GM21381 (cell line): ENCODE data around the gene RREB1.

Experiments used
- ATAC-seq: cut with Tn5 transposase; IDR thresholded peaks from one replicate; pipeline ENCODE4 v1.9.1; 2021; ENCODE audit warnings: mild to moderate bottlenecking, moderate library complexity; ENCODE audit not compliant: unreplicated experiment

The RREB1 gene

GRCh38 chr6:7100072-7100752 is 7.5 kb upstream of the RREB1 start:
- peak; percentile 62 for ATAC-seq

- ATAC-seq, result no peak
These were observed 7.0 kb upstream of the RREB1 start for GRCh38 chr6:7100753-7101081.

- no peak for ATAC-seq
These were observed 6.5 kb upstream of the RREB1 start for GRCh38 chr6:7101290-7101689.

- ATAC-seq, result no peak
These were observed 3.0 kb upstream of the RREB1 start for GRCh38 chr6:7104752-7105151.

- no peak for ATAC-seq
These were observed 1.5 kb upstream of the RREB1 start for GRCh38 chr6:7106215-7106751.

- peak; percentile 23 for ATAC-seq
These were observed 796 bp upstream of the RREB1 start for GRCh38 chr6:7106752-7107577.

GRCh38 chr6:7108196-7108963 is 619 bp downstream of the RREB1 start:
- peak; percentile 9 for ATAC-seq

- ATAC-seq, result no peak
These were observed 1.4 kb downstream of the RREB1 start for GRCh38 chr6:7108964-7109836.

GRCh38 chr6:7110092-7110792 is 2.5 kb downstream of the RREB1 start:
- no peak for ATAC-seq

GRCh38 chr6:7111095-7111690 is 3.4 kb downstream of the RREB1 start:
- no peak for ATAC-seq

- ATAC-seq, result no peak
These were observed 4.4 kb downstream of the RREB1 start for GRCh38 chr6:7112171-7112570.

- ATAC-seq, result peak; percentile 41
These were observed 5.1 kb downstream of the RREB1 start for GRCh38 chr6:7112741-7113313.

GRCh38 chr6:7114744-7115458 is 7.1 kb downstream of the RREB1 start:
- ATAC-seq, result no peak

GRCh38 chr6:7115543-7116231 is 7.9 kb downstream of the RREB1 start:
- no peak for ATAC-seq

- ATAC-seq, result no peak
These were observed 11.6 kb downstream of the RREB1 start for GRCh38 chr6:7119272-7119801.

- no peak for ATAC-seq
These were observed 14.0 kb downstream of the RREB1 start for GRCh38 chr6:7121700-7122241.

- no peak for ATAC-seq
These were observed 14.9 kb downstream of the RREB1 start for GRCh38 chr6:7122684-7123083.
